GM23338 (cell line): ENCODE data around the gene COX20.

ENCODE experiments used
- EZH2 ChIP-seq: fragments of 200-600 bp; sonication (generic); IDR thresholded peaks from one replicate; pipeline ENCODE4 v1.8.0; 2017; ENCODE audit warnings: antibody characterized with exemption, mild to moderate bottlenecking, low read depth; ENCODE audit not compliant: unreplicated experiment
- EZH2phosphoT487 ChIP-seq: fragments of 200-600 bp; sonication (generic); IDR thresholded peaks from one replicate; pipeline ENCODE4 v1.8.1; 2018; ENCODE audit warnings: antibody characterized with exemption; ENCODE audit not compliant: unreplicated experiment
- POLR2AphosphoS5 ChIP-seq: IDR thresholded peaks from 2 replicates; pipeline ENCODE4 v1.6.1; 2016; ENCODE audit warnings: antibody characterized with exemption, low read depth
- ZNF331 ChIP-seq: fragments of 250-450 bp; sonication (Bioruptor Pico); IDR thresholded peaks from 2 replicates; pipeline ENCODE4 v1.5.0; 2020; ENCODE audit warnings: low read depth, mild to moderate bottlenecking, moderate library complexity
- TF ChIP-seq, protein P1 (sequence below), 2 experiments: fragments of 200-600 bp in 1 of 2; sonication (generic) in 1 of 2; conservative IDR thresholded peaks; 2 replicates each; pipeline versions ENCODE4 v1.5.1 to v1.6.1; 2016 to 2017; ENCODE audit warnings: antibody characterized with exemption in 2 of 2, low read depth in 2 of 2, mild to moderate bottlenecking in 2 of 2, moderate library complexity in 1 of 2

- TF ChIP-seq, protein P1, sequence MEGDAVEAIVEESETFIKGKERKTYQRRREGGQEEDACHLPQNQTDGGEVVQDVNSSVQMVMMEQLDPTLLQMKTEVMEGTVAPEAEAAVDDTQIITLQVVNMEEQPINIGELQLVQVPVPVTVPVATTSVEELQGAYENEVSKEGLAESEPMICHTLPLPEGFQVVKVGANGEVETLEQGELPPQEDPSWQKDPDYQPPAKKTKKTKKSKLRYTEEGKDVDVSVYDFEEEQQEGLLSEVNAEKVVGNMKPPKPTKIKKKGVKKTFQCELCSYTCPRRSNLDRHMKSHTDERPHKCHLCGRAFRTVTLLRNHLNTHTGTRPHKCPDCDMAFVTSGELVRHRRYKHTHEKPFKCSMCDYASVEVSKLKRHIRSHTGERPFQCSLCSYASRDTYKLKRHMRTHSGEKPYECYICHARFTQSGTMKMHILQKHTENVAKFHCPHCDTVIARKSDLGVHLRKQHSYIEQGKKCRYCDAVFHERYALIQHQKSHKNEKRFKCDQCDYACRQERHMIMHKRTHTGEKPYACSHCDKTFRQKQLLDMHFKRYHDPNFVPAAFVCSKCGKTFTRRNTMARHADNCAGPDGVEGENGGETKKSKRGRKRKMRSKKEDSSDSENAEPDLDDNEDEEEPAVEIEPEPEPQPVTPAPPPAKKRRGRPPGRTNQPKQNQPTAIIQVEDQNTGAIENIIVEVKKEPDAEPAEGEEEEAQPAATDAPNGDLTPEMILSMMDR (conservative IDR thresholded peaks at IDR 0.05; ENCODE audit: low read depth in 2 of 2): no peak
- TF ChIP-seq EZH2 (no peak), POLR2AphosphoS5 (peak; percentile 47; the same call in 1 of the 2 replicates), EZH2phosphoT487 (no peak), ZNF331 (no peak)
Observed at GRCh38 chr1:244840219-244840794, 4.8 kb downstream of the COX20 start.
